ENCODE measurements around the gene ANKRD11. TPM values are rescaled to one million over a fixed set of nuclear protein-coding genes. Genes with fewer than 3 reads are reported as not detected.

The ANKRD11 gene
- total RNA-seq, 1 experiment from 2014 or later, result 242 TPM

- intact Hi-C loops (cut with micrococcal nuclease; ENCODE audit: unreplicated experiment), result no loop called here
- no TSS peak for BruUV-seq (replicated peaks)
- Mint-ChIP-seq H3K4me3 (ENCODE audit: low read depth, unreplicated experiment) (no peak overlapping the region), H3K36me3 (ENCODE audit: insufficient read depth, unreplicated experiment) (peaks cover 88% of the 10 kb centered on the region), H3K4me1 (ENCODE audit: low read depth, unreplicated experiment) (no peaks in the 10 kb centered on the region), H3K27ac (ENCODE audit: unreplicated experiment) (no peak overlapping the region), H3K27me3 (ENCODE audit: unreplicated experiment) (no peaks in the 10 kb centered on the region), H3K9me3 (ENCODE audit: low read depth, unreplicated experiment) (no peaks in the 10 kb centered on the region)
- TF ChIP-seq, protein P1, sequence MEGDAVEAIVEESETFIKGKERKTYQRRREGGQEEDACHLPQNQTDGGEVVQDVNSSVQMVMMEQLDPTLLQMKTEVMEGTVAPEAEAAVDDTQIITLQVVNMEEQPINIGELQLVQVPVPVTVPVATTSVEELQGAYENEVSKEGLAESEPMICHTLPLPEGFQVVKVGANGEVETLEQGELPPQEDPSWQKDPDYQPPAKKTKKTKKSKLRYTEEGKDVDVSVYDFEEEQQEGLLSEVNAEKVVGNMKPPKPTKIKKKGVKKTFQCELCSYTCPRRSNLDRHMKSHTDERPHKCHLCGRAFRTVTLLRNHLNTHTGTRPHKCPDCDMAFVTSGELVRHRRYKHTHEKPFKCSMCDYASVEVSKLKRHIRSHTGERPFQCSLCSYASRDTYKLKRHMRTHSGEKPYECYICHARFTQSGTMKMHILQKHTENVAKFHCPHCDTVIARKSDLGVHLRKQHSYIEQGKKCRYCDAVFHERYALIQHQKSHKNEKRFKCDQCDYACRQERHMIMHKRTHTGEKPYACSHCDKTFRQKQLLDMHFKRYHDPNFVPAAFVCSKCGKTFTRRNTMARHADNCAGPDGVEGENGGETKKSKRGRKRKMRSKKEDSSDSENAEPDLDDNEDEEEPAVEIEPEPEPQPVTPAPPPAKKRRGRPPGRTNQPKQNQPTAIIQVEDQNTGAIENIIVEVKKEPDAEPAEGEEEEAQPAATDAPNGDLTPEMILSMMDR (IDR thresholded peaks at IDR 0.05; ENCODE audit: unreplicated experiment), result no peak
- no peak for DNase-seq
- CTCF ChIA-PET, result no interaction called here
Measured at GRCh38 chr16:89273741-89274472, 216.5 kb downstream of the ANKRD11 start.

GRCh38 chr16:89272631-89273030 is 217.7 kb downstream of the ANKRD11 start:
- Mint-ChIP-seq H3K27ac (ENCODE audit: unreplicated experiment) (no peak overlapping the region), H3K9me3 (ENCODE audit: low read depth, unreplicated experiment) (no peaks in the 10 kb centered on the region), H3K4me1 (ENCODE audit: low read depth, unreplicated experiment) (no peaks in the 10 kb centered on the region), H3K27me3 (ENCODE audit: unreplicated experiment) (no peaks in the 10 kb centered on the region), H3K4me3 (ENCODE audit: low read depth, unreplicated experiment) (no peak overlapping the region), H3K36me3 (ENCODE audit: insufficient read depth, unreplicated experiment) (peaks cover 80% of the 10 kb centered on the region)
- BruUV-seq (replicated peaks), result no TSS peak
- CTCF ChIA-PET, result interaction anchor here (0.7 kb wide), 1 partner anchor 405 kb away, joined by 3 read pairs; no protein-coding TSS in a partner anchor
- intact Hi-C loops (cut with micrococcal nuclease; ENCODE audit: unreplicated experiment), result no loop called here
- DNase-seq, result no peak
- TF ChIP-seq, protein P1 (IDR thresholded peaks at IDR 0.05; ENCODE audit: unreplicated experiment), result no peak

- intact Hi-C loops (cut with micrococcal nuclease; ENCODE audit: unreplicated experiment), result no loop called here
- TF ChIP-seq, protein P1 (IDR thresholded peaks at IDR 0.05; ENCODE audit: unreplicated experiment), result no peak
- no TSS peak for BruUV-seq (replicated peaks)
- DNase-seq, result no peak
- Mint-ChIP-seq H3K27me3 (ENCODE audit: unreplicated experiment) (no peaks in the 10 kb centered on the region), H3K4me3 (ENCODE audit: low read depth, unreplicated experiment) (no peak overlapping the region), H3K36me3 (ENCODE audit: insufficient read depth, unreplicated experiment) (peaks cover 90% of the 10 kb centered on the region), H3K9me3 (ENCODE audit: low read depth, unreplicated experiment) (no peaks in the 10 kb centered on the region), H3K27ac (ENCODE audit: unreplicated experiment) (no peak overlapping the region), H3K4me1 (ENCODE audit: low read depth, unreplicated experiment) (no peaks in the 10 kb centered on the region)
- CTCF ChIA-PET, result interaction anchor here (0.7 kb wide), 1 partner anchor 238 kb away, joined by 3 read pairs; no protein-coding TSS in a partner anchor
Measured at GRCh38 chr16:89270666-89271345, 219.6 kb downstream of the ANKRD11 start.

DNA sequence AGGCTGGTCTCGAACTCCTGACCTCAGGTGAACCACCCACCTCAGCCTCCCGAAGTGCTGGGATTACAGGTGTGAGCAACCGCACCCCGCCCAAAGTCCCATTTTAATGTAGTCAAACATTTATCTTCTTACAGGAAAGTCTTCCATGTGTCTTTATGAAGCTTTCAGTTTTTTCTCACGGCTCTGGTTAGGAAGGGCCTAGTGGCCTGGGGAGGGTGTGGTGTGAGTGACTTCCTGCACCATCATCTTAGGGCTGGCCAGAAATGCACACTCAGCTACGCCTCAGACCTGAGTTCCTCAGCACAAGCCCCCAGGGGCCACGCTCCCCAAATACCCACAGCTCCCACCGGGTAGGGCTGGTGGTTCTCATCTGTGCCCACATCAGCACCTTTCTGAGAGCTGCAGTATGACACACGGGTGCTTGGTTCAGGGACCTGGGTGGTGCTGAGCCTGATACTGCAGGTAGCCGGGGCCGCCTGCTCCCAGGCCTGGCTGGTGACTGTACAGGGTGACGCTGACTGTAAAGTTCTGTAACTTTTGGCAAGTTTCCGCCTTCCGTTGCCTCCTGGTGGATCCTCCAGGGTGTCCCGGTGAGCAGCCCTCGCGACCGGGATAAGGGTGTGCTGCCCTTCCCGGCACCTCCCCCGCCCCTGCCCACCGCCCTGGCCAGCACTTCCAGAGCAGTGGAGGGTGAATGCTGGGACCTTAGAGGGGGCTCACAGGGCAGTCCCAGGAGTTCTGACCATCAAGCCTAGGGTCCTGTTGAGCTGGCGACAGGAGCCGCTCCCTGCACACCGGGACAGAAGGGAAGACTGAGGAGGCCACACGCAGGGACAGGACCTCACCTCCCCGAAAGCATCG is 220.3 kb downstream of the ANKRD11 start:
- no peak overlapping the region for H3K4me3 Mint-ChIP-seq (ENCODE audit: low read depth, unreplicated experiment)
- CTCF ChIA-PET, result no interaction called here
- BruUV-seq (replicated peaks), result no TSS peak
- H3K4me1 Mint-ChIP-seq (ENCODE audit: low read depth, unreplicated experiment), result no peaks in the 10 kb centered on the region
- H3K9me3 Mint-ChIP-seq (ENCODE audit: low read depth, unreplicated experiment), result no peaks in the 10 kb centered on the region
- H3K36me3 Mint-ChIP-seq (ENCODE audit: insufficient read depth, unreplicated experiment), result peaks cover 90% of the 10 kb centered on the region
- TF ChIP-seq, protein P1 (IDR thresholded peaks at IDR 0.05; ENCODE audit: unreplicated experiment), result no peak
- intact Hi-C loops (cut with micrococcal nuclease; ENCODE audit: unreplicated experiment), result no loop called here
- no peaks in the 10 kb centered on the region for H3K27me3 Mint-ChIP-seq (ENCODE audit: unreplicated experiment)
- no peak for DNase-seq
- no peak overlapping the region for H3K27ac Mint-ChIP-seq (ENCODE audit: unreplicated experiment)

Measured in Calu3 (cell line).